ENCODE results near the gene ARHGAP26. TPM values are rescaled to one million over a fixed set of nuclear protein-coding genes. Genes with fewer than 3 reads are reported as not detected.

The ARHGAP26 gene
- total and polyA plus RNA-seq, 12 donors = 7.5 to 45.8 (median 37.2) TPM

DNA sequence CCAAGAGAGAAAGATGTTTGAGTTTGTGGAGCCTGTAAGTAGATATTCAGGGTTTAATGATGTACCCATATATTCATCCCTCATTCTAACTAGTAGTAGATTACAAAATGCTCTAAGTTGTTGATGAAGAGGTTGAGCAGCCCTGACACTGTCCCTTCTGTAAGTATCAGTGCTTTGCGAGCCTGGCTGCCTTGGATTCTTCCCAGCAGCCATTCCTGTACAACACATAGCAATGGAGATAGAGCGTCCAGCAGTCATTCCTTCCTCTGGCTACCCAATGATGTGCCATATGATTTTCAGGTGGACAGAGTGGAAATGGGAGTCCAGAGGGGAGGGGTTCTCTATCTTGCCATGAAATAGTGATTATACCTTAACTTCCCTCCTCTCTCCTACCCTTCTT, 124.1 kb downstream of the ARHGAP26 start:
- intact Hi-C loops (cut with DNase I) = loop anchor here in 1 of 10 donors (10.0 kb wide), 1 partner anchor 1230 kb away; no protein-coding TSS in a partner anchor

DNA sequence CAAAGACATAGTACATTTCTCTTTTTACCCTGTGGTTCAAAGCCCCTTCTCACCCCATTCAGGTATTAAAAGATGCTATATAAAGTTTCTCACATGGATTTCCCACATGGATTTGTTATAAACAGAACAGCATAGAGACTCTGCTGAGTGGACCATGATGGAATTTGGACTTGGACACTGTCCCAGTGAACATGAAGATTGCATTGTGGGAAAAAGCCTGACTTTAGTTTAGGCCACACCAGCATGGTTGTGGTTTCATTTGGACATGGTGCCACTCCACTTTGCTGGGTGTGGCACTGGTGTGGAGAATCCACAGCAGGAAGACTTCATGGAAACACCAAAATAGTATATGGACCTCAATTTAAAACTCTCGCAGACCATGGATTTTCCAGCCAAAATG, 124.6 kb downstream of the ARHGAP26 start:
- H3K4me3 ChIP-seq = no peak overlapping the region
- H3K27me3 ChIP-seq = no peaks in the 10 kb centered on the region
- H3K27ac ChIP-seq = peak overlapping the region in 3 of 10 donors; percentile 4 to 35 (median 15)
- H3K36me3 ChIP-seq = peaks cover 0 to 47% (median 0%) of the 10 kb centered on the region in 9 donors
- no peaks in the 10 kb centered on the region for H3K9me3 ChIP-seq
- WGBS, 2 donors = 94 to 96% methylated on average over 1 of the region's 1 CpG
- ATAC-seq (peak in 7 of 8 donors; percentile 20 to 67 (median 61)), DNase-seq (peak in 1 of 2 donors; percentile 43)
- intact Hi-C loops (cut with DNase I) = loop anchor here in 1 of 10 donors (10.0 kb wide), 1 partner anchor 1230 kb away; no protein-coding TSS in a partner anchor
- H3K4me1 ChIP-seq = peaks cover 0 to 34% (median 19%) of the 10 kb centered on the region in 9 donors
- TF ChIP-seq, protein P1, sequence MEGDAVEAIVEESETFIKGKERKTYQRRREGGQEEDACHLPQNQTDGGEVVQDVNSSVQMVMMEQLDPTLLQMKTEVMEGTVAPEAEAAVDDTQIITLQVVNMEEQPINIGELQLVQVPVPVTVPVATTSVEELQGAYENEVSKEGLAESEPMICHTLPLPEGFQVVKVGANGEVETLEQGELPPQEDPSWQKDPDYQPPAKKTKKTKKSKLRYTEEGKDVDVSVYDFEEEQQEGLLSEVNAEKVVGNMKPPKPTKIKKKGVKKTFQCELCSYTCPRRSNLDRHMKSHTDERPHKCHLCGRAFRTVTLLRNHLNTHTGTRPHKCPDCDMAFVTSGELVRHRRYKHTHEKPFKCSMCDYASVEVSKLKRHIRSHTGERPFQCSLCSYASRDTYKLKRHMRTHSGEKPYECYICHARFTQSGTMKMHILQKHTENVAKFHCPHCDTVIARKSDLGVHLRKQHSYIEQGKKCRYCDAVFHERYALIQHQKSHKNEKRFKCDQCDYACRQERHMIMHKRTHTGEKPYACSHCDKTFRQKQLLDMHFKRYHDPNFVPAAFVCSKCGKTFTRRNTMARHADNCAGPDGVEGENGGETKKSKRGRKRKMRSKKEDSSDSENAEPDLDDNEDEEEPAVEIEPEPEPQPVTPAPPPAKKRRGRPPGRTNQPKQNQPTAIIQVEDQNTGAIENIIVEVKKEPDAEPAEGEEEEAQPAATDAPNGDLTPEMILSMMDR (IDR thresholded peaks at IDR 0.05) = no peak

More for the DNA sequence above, 124.1 kb downstream of the ARHGAP26 start:
- H3K27ac ChIP-seq = peak overlapping the region in 4 of 10 donors; percentile 4 to 35 (median 16)
- TF ChIP-seq, protein P1 (IDR thresholded peaks at IDR 0.05) = no peak
- DNase-seq (no peak), ATAC-seq (peak in 5 of 8 donors; percentile 7 to 65 (median 41))
- no peaks in the 10 kb centered on the region for H3K9me3 ChIP-seq
- no peak overlapping the region for H3K4me3 ChIP-seq
- H3K36me3 ChIP-seq = peaks cover 0 to 47% (median 0%) of the 10 kb centered on the region in 9 donors
- peaks cover 0 to 32% (median 14%) of the 10 kb centered on the region in 9 donors for H3K4me1 ChIP-seq
- WGBS, 2 donors = 65 to 79% methylated on average over 2 of the region's 2 CpGs
- H3K27me3 ChIP-seq = no peaks in the 10 kb centered on the region

DNA sequence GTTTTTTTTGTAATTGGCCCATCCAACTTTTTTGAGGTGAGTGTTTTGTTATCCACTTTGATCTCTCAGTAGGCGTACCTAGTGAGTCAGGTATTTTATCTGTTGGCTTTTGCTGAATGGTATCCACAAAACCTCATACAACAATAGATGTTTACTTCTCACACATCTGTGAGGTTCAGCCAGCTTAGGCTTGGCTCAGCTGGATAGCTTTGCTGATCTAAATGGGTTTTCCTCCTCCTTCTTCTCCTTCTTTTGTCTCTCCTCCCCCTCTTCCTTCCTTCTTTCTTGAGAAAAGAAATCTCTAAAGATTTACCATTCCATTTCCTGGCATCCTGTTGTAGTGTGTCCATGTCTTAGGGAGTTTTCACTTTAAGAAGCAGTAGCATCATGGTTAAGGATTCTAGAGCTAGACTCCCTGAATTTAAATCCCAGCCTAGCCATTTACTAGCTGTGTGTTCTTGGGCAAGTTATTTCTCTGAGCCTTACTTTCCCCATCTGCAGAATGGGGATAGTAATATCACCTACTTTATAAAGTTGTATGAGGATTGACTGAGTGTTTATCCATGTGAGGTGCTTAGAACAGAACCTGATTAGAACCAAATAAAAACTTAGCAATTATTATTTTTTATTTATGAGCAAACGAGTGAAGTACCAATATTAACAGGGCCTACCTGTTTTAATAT, 126.3 kb downstream of the ARHGAP26 start:
- TF ChIP-seq, protein P1 (IDR thresholded peaks at IDR 0.05) = no peak
- no peak overlapping the region for H3K27ac ChIP-seq
- no peak overlapping the region for H3K4me3 ChIP-seq
- no peaks in the 10 kb centered on the region for H3K9me3 ChIP-seq
- DNase-seq = no peak
- H3K4me1 ChIP-seq = peaks cover 0 to 49% (median 26%) of the 10 kb centered on the region in 9 donors
- ATAC-seq = no peak
- peaks cover 0 to 47% (median 0%) of the 10 kb centered on the region in 9 donors for H3K36me3 ChIP-seq
- WGBS, 2 donors = 89 to 91% methylated on average over 2 of the region's 2 CpGs
- intact Hi-C loops (cut with DNase I) = loop anchor here in 1 of 10 donors (10.0 kb wide), 1 partner anchor 1232 kb away; no protein-coding TSS in a partner anchor
- H3K27me3 ChIP-seq = no peaks in the 10 kb centered on the region

DNA sequence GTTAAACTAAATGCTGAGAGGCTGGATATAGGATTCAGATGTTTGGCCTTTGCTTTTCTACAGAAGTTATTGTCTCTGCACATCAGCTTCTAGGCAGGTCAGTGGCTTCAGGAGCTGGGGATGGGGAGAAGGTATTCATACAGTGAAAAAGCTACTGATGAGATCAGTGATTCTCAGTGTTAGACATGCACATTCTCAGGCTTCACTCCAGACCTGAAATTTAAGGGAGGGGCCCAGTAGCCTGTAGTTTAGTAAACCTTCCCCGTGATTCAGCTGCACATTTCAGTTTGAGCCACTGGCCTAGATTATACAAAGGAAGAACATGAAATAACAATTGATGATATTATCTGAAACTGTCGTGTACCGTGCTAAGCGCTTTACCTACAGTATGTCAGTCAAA, 127.2 kb downstream of the ARHGAP26 start:
- H3K27me3 ChIP-seq = no peaks in the 10 kb centered on the region
- 77 to 80% methylated on average over 4 of the region's 4 CpGs for WGBS, 2 donors
- no peak overlapping the region for H3K4me3 ChIP-seq
- H3K4me1 ChIP-seq = peaks cover under 1 to 51% (median 33%) of the 10 kb centered on the region in 9 donors
- no peak for ATAC-seq
- DNase-seq = no peak
- no peak overlapping the region for H3K27ac ChIP-seq
- H3K36me3 ChIP-seq = peaks cover 0 to 55% (median 0%) of the 10 kb centered on the region in 9 donors
- H3K9me3 ChIP-seq = no peaks in the 10 kb centered on the region
- intact Hi-C loops (cut with DNase I) = loop anchor here in 1 of 10 donors (10.0 kb wide), 1 partner anchor 1233 kb away; no protein-coding TSS in a partner anchor
- TF ChIP-seq, protein P1 (IDR thresholded peaks at IDR 0.05) = no peak

Measured in heart right ventricle (tissue), 16 donors.